H9 (cell line): Measurements from ENCODE around the gene ZNF512B. TPM values are rescaled to one million over a fixed set of nuclear protein-coding genes. Genes with fewer than 3 reads are reported as not detected.

ENCODE experiments used
- DNase-seq: peaks from one replicate; pipeline ENCODE4 v3.0.0-alpha.2; 2017
- H2AFZ ChIP-seq: one replicate; pipeline ENCODE4 v1.6.1; 2013; ENCODE audit warnings: mild to moderate bottlenecking, low read length, control low read depth, moderate library complexity
- H2AK5ac ChIP-seq: 2 replicates; pipeline ENCODE4 v1.6.1; 2013; ENCODE audit warnings: low read length, control low read depth, mixed read lengths; ENCODE audit not compliant: insufficient read length
- H2BK120ac ChIP-seq: one replicate; pipeline ENCODE4 v1.6.1; 2013; ENCODE audit warnings: low read depth, mild to moderate bottlenecking, low read length, control low read depth, inconsistent platforms; ENCODE audit not compliant: poor library complexity, severe bottlenecking
- H2BK12ac ChIP-seq: 2 replicates; pipeline ENCODE4 v1.6.1; 2013; ENCODE audit warnings: low read length, control low read depth, mixed read lengths, low read depth; ENCODE audit not compliant: insufficient read length
- H2BK15ac ChIP-seq: 2 replicates; pipeline ENCODE4 v1.6.1; 2013; ENCODE audit warnings: low read depth, low read length, control low read depth
- H2BK20ac ChIP-seq: one replicate; pipeline ENCODE4 v1.6.1; 2013; ENCODE audit warnings: low read depth, mild to moderate bottlenecking, low read length, control low read depth, inconsistent platforms; ENCODE audit not compliant: poor library complexity, severe bottlenecking
- H2BK5ac ChIP-seq: 2 replicates; pipeline ENCODE4 v1.6.1; 2013; ENCODE audit warnings: low read length, control low read depth, mixed read lengths; ENCODE audit not compliant: insufficient read length
- H3K14ac ChIP-seq: 2 replicates; pipeline ENCODE4 v1.6.1; 2013; ENCODE audit warnings: low read length, control low read depth; ENCODE audit not compliant: insufficient read depth
- H3K18ac ChIP-seq: 2 replicates; pipeline ENCODE4 v1.6.1; 2013; ENCODE audit warnings: low read depth, mild to moderate bottlenecking, mixed read lengths, low read length, control low read depth; ENCODE audit not compliant: insufficient read length
- H3K23ac ChIP-seq: 2 replicates; pipeline ENCODE4 v1.6.1; 2013; ENCODE audit warnings: low read length, control low read depth, mixed read lengths, low read depth; ENCODE audit not compliant: insufficient read length
- H3K23me2 ChIP-seq: 2 replicates; pipeline ENCODE4 v1.6.1; 2013; ENCODE audit warnings: low read depth, mild to moderate bottlenecking, mixed read lengths, low read length, control low read depth; ENCODE audit not compliant: insufficient read length, poor library complexity, severe bottlenecking
- H3K27ac ChIP-seq: 2 replicates; pipeline ENCODE4 v1.5.1; 2013; ENCODE audit warnings: low read length, control low read depth, mixed read lengths, low read depth; ENCODE audit not compliant: insufficient read length
- H3K27me3 ChIP-seq: 2 replicates; pipeline ENCODE4 v1.6.1; 2013; ENCODE audit warnings: low read length, control low read depth, inconsistent platforms; ENCODE audit not compliant: insufficient read depth
- H3K4ac ChIP-seq: 2 replicates; pipeline ENCODE4 v1.6.1; 2013; ENCODE audit warnings: low read depth, mild to moderate bottlenecking, control low read depth, inconsistent platforms, low read length, moderate library complexity
- H3K4me1 ChIP-seq: 2 replicates; pipeline ENCODE4 v1.6.1; 2013; ENCODE audit warnings: low read length, control low read depth, inconsistent platforms; ENCODE audit not compliant: insufficient read depth
- H3K4me2 ChIP-seq: 2 replicates; pipeline ENCODE4 v1.6.1; 2013; ENCODE audit warnings: low read length, control low read depth, mixed read lengths; ENCODE audit not compliant: insufficient read length, insufficient read depth
- H3K56ac ChIP-seq: 2 replicates; pipeline ENCODE4 v1.6.1; 2013; ENCODE audit warnings: low read depth, mild to moderate bottlenecking, mixed read lengths, low read length, control low read depth; ENCODE audit not compliant: insufficient read length
- H3K79me1 ChIP-seq: 2 replicates; pipeline ENCODE4 v1.6.1; 2013; ENCODE audit warnings: low read depth, mild to moderate bottlenecking, moderate library complexity, low read length, control low read depth, inconsistent platforms; ENCODE audit not compliant: insufficient read depth, poor library complexity, severe bottlenecking
- H3K79me2 ChIP-seq: 2 replicates; pipeline ENCODE4 v1.6.1; 2013; ENCODE audit warnings: low read length, control low read depth, inconsistent platforms; ENCODE audit not compliant: insufficient read depth
- H3K9ac ChIP-seq: 2 replicates; pipeline ENCODE4 v1.6.1; 2013; ENCODE audit warnings: low read length, control low read depth, mixed read lengths; ENCODE audit not compliant: insufficient read length; ENCODE audit errors: extremely low read depth
- H3K9me3 ChIP-seq: one replicate; pipeline ENCODE4 v1.6.1; 2013; ENCODE audit warnings: low read depth, low read length, inconsistent platforms; ENCODE audit not compliant: control insufficient read depth
- H3T11ph ChIP-seq: one replicate; pipeline ENCODE4 v1.6.1; 2013; ENCODE audit warnings: mild to moderate bottlenecking, low read length, control low read depth, inconsistent platforms
- H4K20me1 ChIP-seq: one replicate; pipeline ENCODE4 v1.6.1; 2013; ENCODE audit not compliant: control insufficient read depth, insufficient read length, insufficient read depth
- H4K5ac ChIP-seq: 2 replicates; pipeline ENCODE4 v1.6.1; 2013; ENCODE audit warnings: low read depth, mild to moderate bottlenecking, mixed read lengths, low read length, control low read depth; ENCODE audit not compliant: insufficient read length
- H4K8ac ChIP-seq: replicated peaks from 2 replicates; pipeline ENCODE4 v1.6.1; 2013; ENCODE audit warnings: low read length, control low read depth, mixed read lengths, low read depth; ENCODE audit not compliant: insufficient read length
- H4K91ac ChIP-seq: 2 replicates; pipeline ENCODE4 v1.6.1; 2013; ENCODE audit warnings: low read depth, mild to moderate bottlenecking, moderate library complexity, mixed read lengths, low read length, control low read depth; ENCODE audit not compliant: insufficient read length
- H3K27ac Mint-ChIP-seq, 3 experiments: 2 replicates in 2 of 3; 3 replicates in 1 of 3; pipeline ENCODE4 v1.8.0; 2020 to 2021; ENCODE audit warnings: mixed read lengths in 3 of 3, mild to moderate bottlenecking in 1 of 3, moderate library complexity in 1 of 3
- H3K27me3 Mint-ChIP-seq: 2 replicates; pipeline ENCODE4 v1.8.0; 2021; ENCODE audit warnings: low read depth, mild to moderate bottlenecking, moderate library complexity, mixed read lengths
- H3K36me3 Mint-ChIP-seq, 3 experiments: 2 replicates in 2 of 3; 3 replicates in 1 of 3; pipeline ENCODE4 v1.8.0; 2020 to 2021; ENCODE audit warnings: low read depth in 3 of 3, mixed read lengths in 3 of 3; ENCODE audit not compliant: insufficient read depth in 1 of 3
- H3K4me1 Mint-ChIP-seq, 2 experiments: 2 replicates each; pipeline ENCODE4 v1.8.0; 2020; ENCODE audit warnings: mixed read lengths in 2 of 2
- H3K4me3 Mint-ChIP-seq, 2 experiments: 2 replicates in 1 of 2; 3 replicates in 1 of 2; pipeline ENCODE4 v1.8.0; 2020 to 2021; ENCODE audit warnings: mild to moderate bottlenecking in 2 of 2, mixed read lengths in 2 of 2, moderate library complexity in 1 of 2
- H3K9me3 Mint-ChIP-seq, 2 experiments: 2 replicates in 1 of 2; 3 replicates in 1 of 2; pipeline ENCODE4 v1.8.0; 2020; ENCODE audit warnings: mild to moderate bottlenecking in 2 of 2, mixed read lengths in 2 of 2, moderate library complexity in 1 of 2
- CTCF ChIP-seq: fragments of 200-600 bp; sonication (generic); conservative IDR thresholded peaks from 3 replicates; pipeline ENCODE4 v1.8.0; 2021; ENCODE audit warnings: antibody characterized with exemption, mild to moderate bottlenecking
- WGBS: extraction: QIAGEN DNeasy Blood & Tissue Kit; methylation state at CpG from one replicate; pipeline ENCODE4 v1.1.7; 2013; ENCODE audit warnings: missing lambda C conversion rate, low lambda C conversion rate, mixed read lengths; ENCODE audit not compliant: insufficient read length; ENCODE audit errors: extremely low coverage; 5-methylcytosine and 5-hydroxymethylcytosine counted together
- total RNA-seq: library from RNA; stranded (reverse); gene quantifications from 2 replicates; pipeline ENCODE4 v1.2.1, GENCODE V29; 2021

The ZNF512B gene
- total RNA-seq, 1 experiment from 2014 or later: 46.0 TPM

GRCh38 chr20:63935447-63935846, 34.3 kb downstream of the ZNF512B start:
- Histone ChIP-seq H2BK12ac (no peak overlapping the region), H3T11ph (no peak overlapping the region), H2AFZ (no peak overlapping the region), H3K4me2 (no peak overlapping the region), H3K4me1 (no peaks in the 10 kb centered on the region), H3K14ac (no peak overlapping the region), H3K56ac (no peak overlapping the region), H3K27ac (no peak overlapping the region), H2BK5ac (no peak overlapping the region), H3K9ac (no peak overlapping the region), H4K91ac (no peak overlapping the region), H4K5ac (no peak overlapping the region), H3K9me3 (no peaks in the 10 kb centered on the region), H4K8ac (no peak overlapping the region), H3K23ac (no peak overlapping the region), H3K4ac (no peak overlapping the region), H3K18ac (no peak overlapping the region), H3K79me1 (no peaks in the 10 kb centered on the region), H2BK120ac (no peak overlapping the region), H2BK15ac (no peak overlapping the region), H3K27me3 (no peaks in the 10 kb centered on the region), H2AK5ac (no peak overlapping the region), H4K20me1 (no peaks in the 10 kb centered on the region), H3K23me2 (peaks cover 6% of the 10 kb centered on the region), H3K79me2 (0 out of 2 replicates have a peak, but pooled peaks cover 4% of the 10 kb centered on the region), H2BK20ac (no peak overlapping the region)
- Mint-ChIP-seq H3K27me3 (no peaks in the 10 kb centered on the region), H3K27ac (peak overlapping the region in 1 of 3 experiments; percentile 80; a peak in 1 of 7 replicates), H3K9me3 (no peaks in the 10 kb centered on the region), H3K36me3 (peaks cover 17 to 43% (median 42%) of the 10 kb centered on the region in 3 experiments), H3K4me3 (no peak overlapping the region), H3K4me1 (no peaks in the 10 kb centered on the region)
- no peak for DNase-seq
- no CpG with 5 or more reads among the region's 9 CpGs for WGBS
- TF ChIP-seq CTCF: no peak
